Measurements from ENCODE around the gene IFNG.

Gene IFNG

DNA sequence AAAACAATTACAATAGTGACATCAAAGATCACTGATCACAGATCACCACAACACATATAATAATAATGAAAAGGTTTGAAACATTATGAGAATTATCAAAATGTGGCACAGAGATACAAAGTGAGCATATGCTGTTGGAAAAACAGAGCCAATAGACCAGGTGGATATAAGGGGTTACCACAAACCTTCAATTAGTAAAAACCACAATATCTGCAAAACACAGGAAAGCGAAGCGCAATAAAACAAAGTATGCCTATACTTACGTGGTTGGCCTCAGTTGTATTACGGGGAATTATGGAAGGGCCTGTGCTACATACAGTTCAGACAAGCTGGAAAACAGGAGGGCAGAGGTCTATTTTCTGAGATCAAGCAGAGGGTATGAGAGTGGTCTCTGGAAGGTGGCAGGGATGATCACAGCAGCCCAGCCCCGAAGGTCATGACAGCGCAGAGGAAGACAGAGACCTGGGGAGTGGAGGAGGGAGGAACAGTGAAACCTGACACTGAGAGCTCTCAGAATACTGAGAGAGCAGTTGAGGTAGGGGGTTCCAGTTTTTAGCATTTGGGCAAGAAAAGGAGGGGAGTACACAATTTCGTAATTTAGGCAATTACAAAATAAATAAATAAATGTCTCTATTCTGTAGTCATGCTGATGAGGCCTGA is 41.3 kb downstream of the IFNG start:
- DNase-seq (ENCODE audit: low read depth in 2 of 2, low spot score in 1 of 2) = no peak

- no peak for DNase-seq (ENCODE audit: low read depth in 2 of 2, low spot score in 1 of 2)
Measured at GRCh38 chr12:68117661-68118060, 41.9 kb downstream of the IFNG start.

GRCh38 chr12:68115281-68115680 is 44.3 kb downstream of the IFNG start:
- no peak for DNase-seq (ENCODE audit: low read depth in 2 of 2, low spot score in 1 of 2)

- DNase-seq (ENCODE audit: low read depth in 2 of 2, low spot score in 1 of 2) = no peak
Measured at GRCh38 chr12:68114606-68115005, 44.9 kb downstream of the IFNG start.

- no peak for DNase-seq (ENCODE audit: low read depth in 2 of 2, low spot score in 1 of 2)
Measured at GRCh38 chr12:68113644-68114043, 45.9 kb downstream of the IFNG start.

- no peak for DNase-seq (ENCODE audit: low read depth in 2 of 2, low spot score in 1 of 2)
Measured at GRCh38 chr12:68111995-68112394, 47.5 kb downstream of the IFNG start.

GRCh38 chr12:68109444-68110217 is 49.9 kb downstream of the IFNG start:
- DNase-seq (ENCODE audit: low read depth in 2 of 2, low spot score in 1 of 2) = no peak

DNA sequence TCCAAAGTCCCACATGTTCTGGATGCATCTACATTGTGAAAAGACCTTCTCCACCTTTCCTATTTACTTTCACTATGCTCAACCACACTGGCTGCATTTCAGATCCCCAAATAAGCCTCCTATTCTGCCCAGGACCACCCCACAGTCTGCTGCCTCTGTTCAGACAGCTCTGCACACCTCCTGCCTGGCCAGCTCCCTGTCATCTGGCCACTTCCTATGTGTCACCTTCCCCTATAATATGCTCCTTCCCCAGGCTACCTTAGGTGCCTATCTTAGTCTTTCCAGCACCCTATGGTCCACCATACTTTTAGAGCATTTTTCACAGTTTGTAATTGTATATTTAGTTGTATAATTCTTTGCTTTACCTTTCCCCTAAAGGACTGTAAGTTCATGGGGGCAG is 50.5 kb downstream of the IFNG start:
- DNase-seq (ENCODE audit: low read depth in 2 of 2, low spot score in 1 of 2) = no peak

GRCh38 chr12:68106660-68107059 is 52.9 kb downstream of the IFNG start:
- no peak for DNase-seq (ENCODE audit: low read depth in 2 of 2, low spot score in 1 of 2)

- no peak for DNase-seq (ENCODE audit: low read depth in 2 of 2, low spot score in 1 of 2)
Measured at GRCh38 chr12:68106160-68106559, 53.4 kb downstream of the IFNG start.

Measured in stimulated activated CD8-positive, alpha-beta memory T cell treated with anti-CD3 and anti-CD28 coated beads, Interleukin-4, amount 100 ng/mL, for 4 hours (primary cell).